ENCODE measurements around the gene TUBGCP6. TPM values are rescaled to one million over a fixed set of nuclear protein-coding genes. Genes with fewer than 3 reads are reported as not detected.

TUBGCP6 gene
- total and polyA plus RNA-seq, 2 experiments from 2014 or later = 32.6 to 46.1 TPM

- DNase-seq (ENCODE audit: low read depth in 1 of 2, low spot score in 1 of 2) = no peak
- Histone ChIP-seq H3K9me3 (ENCODE audit: low read depth) (no peaks in the 10 kb centered on the region), H3K36me3 (peaks cover 32% of the 10 kb centered on the region), H3K4me3 (no peak overlapping the region), H3K27ac (no peak overlapping the region), H3K27me3 (no peaks in the 10 kb centered on the region), H3K4me1 (ENCODE audit: low read depth) (no peaks in the 10 kb centered on the region)
- no peak for TF ChIP-seq CTCF (IDR thresholded peaks at IDR 0.05; ENCODE audit: low read depth, low read length)
Measured at GRCh38 chr22:50220603-50221409, 24.0 kb downstream of the TUBGCP6 start.

GRCh38 chr22:50219800-50220602 lies 24.8 kb downstream of the TUBGCP6 start:
- no peak for DNase-seq (ENCODE audit: low read depth in 1 of 2, low spot score in 1 of 2)

GRCh38 chr22:50218996-50219727 lies 25.7 kb downstream of the TUBGCP6 start:
- no peak for TF ChIP-seq CTCF (IDR thresholded peaks at IDR 0.05; ENCODE audit: low read depth, low read length)
- DNase-seq (ENCODE audit: low read depth in 1 of 2, low spot score in 1 of 2) = peak; percentile 47 to 87
- H3K27me3 ChIP-seq = no peaks in the 10 kb centered on the region
- H3K4me3 ChIP-seq = no peak overlapping the region
- H3K27ac ChIP-seq = no peak overlapping the region
- no peaks in the 10 kb centered on the region for H3K4me1 ChIP-seq (ENCODE audit: low read depth)
- H3K9me3 ChIP-seq (ENCODE audit: low read depth) = no peaks in the 10 kb centered on the region
- H3K36me3 ChIP-seq = peaks cover 30% of the 10 kb centered on the region

More at GRCh38 chr22:50219800-50220602, 24.8 kb downstream of the TUBGCP6 start:
- Histone ChIP-seq H3K4me3 (no peak overlapping the region), H3K36me3 (peaks cover 32% of the 10 kb centered on the region), H3K27ac (no peak overlapping the region), H3K4me1 (ENCODE audit: low read depth) (no peaks in the 10 kb centered on the region), H3K27me3 (no peaks in the 10 kb centered on the region), H3K9me3 (ENCODE audit: low read depth) (no peaks in the 10 kb centered on the region)
- no peak for TF ChIP-seq CTCF (IDR thresholded peaks at IDR 0.05; ENCODE audit: low read depth, low read length)

- peak overlapping the region; percentile 8 for H3K27ac ChIP-seq
- no peaks in the 10 kb centered on the region for H3K27me3 ChIP-seq
- DNase-seq (ENCODE audit: low read depth in 1 of 2, low spot score in 1 of 2) = peak in 1 of 2 donors; percentile 10
- H3K4me1 ChIP-seq (ENCODE audit: low read depth) = no peaks in the 10 kb centered on the region
- H3K9me3 ChIP-seq (ENCODE audit: low read depth) = no peaks in the 10 kb centered on the region
- TF ChIP-seq CTCF (IDR thresholded peaks at IDR 0.05; ENCODE audit: low read depth, low read length) = no peak
- peaks cover 27% of the 10 kb centered on the region for H3K36me3 ChIP-seq
- H3K4me3 ChIP-seq = no peak overlapping the region
Measured at GRCh38 chr22:50218153-50218995, 26.4 kb downstream of the TUBGCP6 start.

All from cardiac muscle cell (in vitro differentiated cells and primary cell).